HepG2 (cell line): Measurements from ENCODE around the gene PLA2G4D. TPM values are rescaled to one million over a fixed set of nuclear protein-coding genes. Genes with fewer than 3 reads are reported as not detected.

Experiments used
- ADNP ChIP-seq: sonication (generic); formaldehyde crosslinking; IDR thresholded peaks from 2 replicates; pipeline ENCODE4 v1.4.0; 2020; ENCODE audit warnings: missing genetic modification reagents
- BCL3 ChIP-seq: sonication (generic); formaldehyde crosslinking; IDR thresholded peaks from 2 replicates; pipeline ENCODE4 v1.5.1; 2020; ENCODE audit warnings: mild to moderate bottlenecking, missing genetic modification reagents, moderate library complexity
- BRF2 ChIP-seq: sonication (generic); formaldehyde crosslinking; IDR thresholded peaks from 2 replicates; pipeline ENCODE4 v1.8.1; 2022; ENCODE audit warnings: mild to moderate bottlenecking, missing genetic modification reagents
- CTCF ChIP-seq: sonication (generic); formaldehyde crosslinking; IDR thresholded peaks from 2 replicates; pipeline ENCODE4 v1.5.0; 2020; ENCODE audit warnings: mild to moderate bottlenecking, missing genetic modification reagents, moderate library complexity
- FOXA3 ChIP-seq: IDR thresholded peaks from 2 replicates; pipeline ENCODE4 v1.6.1; 2016; ENCODE audit warnings: missing genetic modification reagents, missing compliant biosample characterization
- ISL2 ChIP-seq: sonication (generic); formaldehyde crosslinking; IDR thresholded peaks from 2 replicates; pipeline ENCODE4 v1.5.0; 2020; ENCODE audit warnings: missing genetic modification reagents
- MED1 ChIP-seq: sonication (generic); formaldehyde crosslinking; IDR thresholded peaks from 2 replicates; pipeline ENCODE4 v1.4.0; 2020; ENCODE audit warnings: missing genetic modification reagents
- NFE2L1 ChIP-seq: sonication (generic); formaldehyde crosslinking; IDR thresholded peaks from 2 replicates; pipeline ENCODE4 v1.4.0; 2020; ENCODE audit warnings: missing genetic modification reagents, mild to moderate bottlenecking, borderline replicate concordance
- NFIB ChIP-seq: sonication (generic); formaldehyde crosslinking; IDR thresholded peaks from 2 replicates; pipeline ENCODE4 v1.9.0; 2021; ENCODE audit warnings: missing genetic modification reagents, mild to moderate bottlenecking, borderline replicate concordance
- REST ChIP-seq, 2 experiments: IDR thresholded peaks; 2 replicates each; pipeline ENCODE4 v1.6.1; 2011 to 2012; ENCODE audit warnings: low read length in 2 of 2, borderline replicate concordance in 1 of 2, low read depth in 1 of 2, mild to moderate bottlenecking in 1 of 2, moderate library complexity in 1 of 2
- TEAD3 ChIP-seq: optimal IDR thresholded peaks from 2 replicates; pipeline ENCODE3; 2016; ENCODE audit warnings: borderline replicate concordance
- TIGD3 ChIP-seq: sonication (generic); formaldehyde crosslinking; IDR thresholded peaks from 2 replicates; pipeline ENCODE4 v1.5.1; 2020; ENCODE audit warnings: mild to moderate bottlenecking, missing genetic modification reagents, borderline replicate concordance
- ZBTB39 ChIP-seq: sonication (generic); formaldehyde crosslinking; IDR thresholded peaks from 2 replicates; pipeline ENCODE4 v1.5.0; 2020; ENCODE audit warnings: missing genetic modification reagents
- ZFP41 ChIP-seq: sonication (generic); formaldehyde crosslinking; IDR thresholded peaks from 2 replicates; pipeline ENCODE4 v1.4.0; 2020; ENCODE audit warnings: mild to moderate bottlenecking, missing genetic modification reagents, borderline replicate concordance
- ZFP62 ChIP-seq: sonication (generic); formaldehyde crosslinking; IDR thresholded peaks from 2 replicates; pipeline ENCODE4 v1.4.0; 2020; ENCODE audit warnings: missing genetic modification reagents
- ZNF792 ChIP-seq: IDR thresholded peaks from 2 replicates; pipeline ENCODE4 v1.6.1; 2016
- ZSCAN9 ChIP-seq: IDR thresholded peaks from 2 replicates; pipeline ENCODE4 v1.6.1; 2016; ENCODE audit warnings: borderline replicate concordance
- polyA plus RNA-seq, 8 experiments: library from polyadenylated mRNA; depleted of rRNA in 3 of 8; stranded (reverse) in 7 of 8; unstranded in 1 of 8; fragments of >200 nt; fragmentation: Illumina TruSeq in 4 of 8; extraction: Trizol in 4 of 8; gene quantifications; 2 replicates each; pipeline versions ENCODE4 v1.2.1 to v1.2.3, GENCODE V29; 2011 to 2016; ENCODE audit warnings: low read depth in 4 of 8, missing spikeins in 1 of 8, mixed read lengths in 1 of 8; ENCODE audit not compliant: insufficient read depth in 1 of 8
- total RNA-seq, 5 experiments: library from RNA; depleted of rRNA; stranded (reverse); fragments of >200 nt; fragmentation: Illumina TruSeq; extraction: Trizol; gene quantifications; 2 replicates each; pipeline ENCODE4 v1.2.3, GENCODE V29; 2016; ENCODE audit warnings: low read depth in 1 of 5

Gene PLA2G4D
- total and polyA plus RNA-seq, 2 of the 13 experiments (the other 11 are each of a cell fraction or from before 2014, with no cell fraction given), result 0.04 to 0.21 TPM

GRCh38 chr15:42056934-42057798 is 37.2 kb downstream of the PLA2G4D start (continued):
- TF ChIP-seq REST (IDR thresholded peaks at IDR 0.05; ENCODE audit: borderline replicate concordance in 1 of 2, low read depth in 1 of 2, low read length in 2 of 2) (no peak), ISL2 (CRISPR knock-in tag) (no peak), ZSCAN9 (CRISPR knock-in tag) (no peak), ZBTB39 (CRISPR knock-in tag) (no peak), MED1 (CRISPR knock-in tag) (no peak), CTCF (peak; percentile 92), FOXA3 (CRISPR knock-in tag) (no peak), ZNF792 (CRISPR knock-in tag) (0 out of 2 replicates have a peak, but pooled peaks have one; percentile 48), TEAD3 (CRISPR knock-in tag) (peak; percentile 61), BRF2 (CRISPR knock-in tag) (0 out of 2 replicates have a peak, but pooled peaks have one; percentile 48), ZFP41 (CRISPR knock-in tag) (no peak; the same call in 1 of the 2 replicates), NFIB (CRISPR knock-in tag) (no peak), ZFP62 (CRISPR knock-in tag) (no peak), ADNP (no peak), TIGD3 (CRISPR knock-in tag) (no peak), NFE2L1 (CRISPR knock-in tag) (no peak), BCL3 (CRISPR knock-in tag) (no peak)
